Neural cell (in vitro differentiated cells): ENCODE results near the gene RALGPS1. TPM values are rescaled to one million over a fixed set of nuclear protein-coding genes. Genes with fewer than 3 reads are reported as not detected.

ENCODE experiments used
- H2AFZ ChIP-seq: fragments of 200-600, 300-800 bp; sonication (generic), shearing (Covaris generic); 2 replicates; pipeline ENCODE4 v1.6.0; 2014; ENCODE audit warnings: low read depth, mild to moderate bottlenecking, antibody characterized with exemption, low read length, moderate library complexity
- H3F3A ChIP-seq: fragments of 200-600 bp; shearing (Covaris generic); 2 replicates; pipeline ENCODE4 v1.6.1; 2016; ENCODE audit warnings: mild to moderate bottlenecking, moderate library complexity, mixed read lengths, antibody characterized with exemption, low read length; ENCODE audit not compliant: insufficient read depth, poor library complexity, severe bottlenecking
- H3K27ac ChIP-seq: fragments of 200-600, 300-800 bp; sonication (generic), shearing (Covaris generic); 2 replicates; pipeline ENCODE4 v1.5.1; 2014; ENCODE audit warnings: mild to moderate bottlenecking, low read length, moderate library complexity
- H3K27me3 ChIP-seq: fragments of 300-800, 200-600 bp; sonication (generic), shearing (Covaris generic); 2 replicates; pipeline ENCODE4 v1.6.0; 2014; ENCODE audit warnings: mild to moderate bottlenecking, low read depth, low read length, moderate library complexity; ENCODE audit not compliant: insufficient read depth
- H3K36me3 ChIP-seq: fragments of 300-800, 200-600 bp; sonication (generic), shearing (Covaris generic); 2 replicates; pipeline ENCODE4 v1.5.1; 2014; ENCODE audit warnings: mild to moderate bottlenecking, antibody characterized with exemption, low read length, moderate library complexity; ENCODE audit not compliant: insufficient read depth
- H3K4me2 ChIP-seq: fragments of 300-800, 200-600 bp; sonication (generic), shearing (Covaris generic); 2 replicates; pipeline ENCODE4 v1.6.0; 2014; ENCODE audit warnings: mild to moderate bottlenecking, low read length
- H3K4me3 ChIP-seq: fragments of 300-800, 200-600 bp; sonication (generic), shearing (Covaris generic); 2 replicates; pipeline ENCODE4 v1.5.1; 2014; ENCODE audit warnings: mild to moderate bottlenecking, low read length, moderate library complexity
- H3K79me2 ChIP-seq: fragments of 200-600 bp; shearing (Covaris generic); replicated peaks from 2 replicates; pipeline ENCODE4 v1.6.0; 2014; ENCODE audit warnings: mild to moderate bottlenecking, low read length, moderate library complexity; ENCODE audit not compliant: insufficient read depth
- H3K9ac ChIP-seq: fragments of 300-800, 200-600 bp; sonication (generic), shearing (Covaris generic); 2 replicates; pipeline ENCODE4 v1.6.1; 2016; ENCODE audit warnings: mild to moderate bottlenecking, low read length, mixed read lengths
- H3K9me2 ChIP-seq: fragments of 200-600 bp; shearing (Covaris generic); 2 replicates; pipeline ENCODE4 v1.6.1; 2016; ENCODE audit warnings: mild to moderate bottlenecking, low read length, mixed read lengths; ENCODE audit not compliant: insufficient read depth
- H3K9me3 ChIP-seq: fragments of 200-600, 300-800 bp; sonication (generic), shearing (Covaris generic); 2 replicates; pipeline ENCODE4 v1.6.1; 2016; ENCODE audit warnings: mild to moderate bottlenecking, mixed run types, low read length, moderate library complexity, mixed read lengths
- H4K20me1 ChIP-seq: fragments of 200-600 bp; shearing (Covaris generic); 2 replicates; pipeline ENCODE4 v1.6.1; 2016; ENCODE audit warnings: mild to moderate bottlenecking, mixed run types; ENCODE audit not compliant: insufficient read depth
- EP300 ChIP-seq: fragments of 450-650 bp; conservative IDR thresholded peaks from 2 replicates; pipeline ENCODE4 v1.6.1; 2014; ENCODE audit warnings: antibody characterized with exemption, mild to moderate bottlenecking, moderate library complexity; ENCODE audit not compliant: poor library complexity, severe bottlenecking
- EZH2 ChIP-seq: fragments of 200-600, 300-800 bp; shearing (Covaris generic), sonication (generic); IDR thresholded peaks from 2 replicates; pipeline ENCODE4 v1.6.1; 2014; ENCODE audit warnings: antibody characterized with exemption, low read length, borderline replicate concordance, mild to moderate bottlenecking; ENCODE audit not compliant: insufficient read depth, poor library complexity, severe bottlenecking
- MXI1 ChIP-seq: fragments of 450-650 bp; conservative IDR thresholded peaks from 2 replicates; pipeline ENCODE4 v1.6.1; 2014; ENCODE audit warnings: antibody characterized with exemption, mild to moderate bottlenecking; ENCODE audit not compliant: poor library complexity, severe bottlenecking
- POLR2AphosphoS5 ChIP-seq: IDR thresholded peaks from 2 replicates; pipeline ENCODE4 v1.6.1; 2012
- RAD21 ChIP-seq: fragments of 450-650 bp; conservative IDR thresholded peaks from 2 replicates; pipeline ENCODE4 v1.6.1; 2014; ENCODE audit warnings: antibody characterized with exemption, mild to moderate bottlenecking, moderate library complexity
- SMC3 ChIP-seq: fragments of 450-650 bp; conservative IDR thresholded peaks from 2 replicates; pipeline ENCODE4 v1.6.1; 2014; ENCODE audit warnings: antibody characterized with exemption, mild to moderate bottlenecking, moderate library complexity; ENCODE audit not compliant: poor library complexity
- TAF1 ChIP-seq: IDR thresholded peaks from 2 replicates; pipeline ENCODE4 v1.6.1; 2012; ENCODE audit warnings: low read depth
- polyA plus RNA-seq: library from polyadenylated mRNA; depleted of rRNA; stranded (reverse); fragments of >200 nt; gene quantifications from 2 replicates; pipeline ENCODE4 v1.2.3, GENCODE V29; 2014
- TF ChIP-seq, protein P1 (sequence below): fragments of 450-650 bp; IDR thresholded peaks from 2 replicates; pipeline ENCODE4 v1.5.1; 2014; ENCODE audit warnings: antibody characterized with exemption, mild to moderate bottlenecking, moderate library complexity; ENCODE audit not compliant: poor library complexity, severe bottlenecking
- TF ChIP-seq, protein P2 (sequence below): IDR thresholded peaks from 2 replicates; pipeline ENCODE4 v1.6.1; 2012; ENCODE audit warnings: borderline replicate concordance

Gene RALGPS1
- polyA plus RNA-seq, 1 donor from 2014 or later, result 37.1 TPM

DNA sequence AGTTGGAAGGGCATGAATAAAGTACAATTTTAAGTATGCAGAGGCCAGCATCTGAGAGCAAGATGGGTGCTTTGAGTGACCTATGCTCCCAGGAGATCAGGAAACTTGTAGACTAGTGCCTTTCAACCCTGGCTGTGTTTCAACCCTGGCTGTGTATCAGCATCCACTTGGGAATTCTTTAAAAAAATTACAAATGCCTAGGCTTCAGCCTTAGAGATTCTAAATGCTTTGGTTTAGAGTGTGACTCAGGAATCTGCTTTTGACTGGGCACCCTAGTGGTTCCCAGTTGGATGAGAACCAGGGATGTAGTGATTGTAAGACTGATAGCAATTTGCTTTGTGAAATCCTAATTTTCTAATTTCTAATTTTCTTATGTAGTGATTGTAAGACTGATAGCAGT, 65.6 kb downstream of the RALGPS1 start:
- peaks cover 17% of the 10 kb centered on the region for H3K36me3 ChIP-seq
- H3K9me2 ChIP-seq, result no peaks in the 10 kb centered on the region
- H3K79me2 ChIP-seq, result no peaks in the 10 kb centered on the region
- TF ChIP-seq, protein P1, sequence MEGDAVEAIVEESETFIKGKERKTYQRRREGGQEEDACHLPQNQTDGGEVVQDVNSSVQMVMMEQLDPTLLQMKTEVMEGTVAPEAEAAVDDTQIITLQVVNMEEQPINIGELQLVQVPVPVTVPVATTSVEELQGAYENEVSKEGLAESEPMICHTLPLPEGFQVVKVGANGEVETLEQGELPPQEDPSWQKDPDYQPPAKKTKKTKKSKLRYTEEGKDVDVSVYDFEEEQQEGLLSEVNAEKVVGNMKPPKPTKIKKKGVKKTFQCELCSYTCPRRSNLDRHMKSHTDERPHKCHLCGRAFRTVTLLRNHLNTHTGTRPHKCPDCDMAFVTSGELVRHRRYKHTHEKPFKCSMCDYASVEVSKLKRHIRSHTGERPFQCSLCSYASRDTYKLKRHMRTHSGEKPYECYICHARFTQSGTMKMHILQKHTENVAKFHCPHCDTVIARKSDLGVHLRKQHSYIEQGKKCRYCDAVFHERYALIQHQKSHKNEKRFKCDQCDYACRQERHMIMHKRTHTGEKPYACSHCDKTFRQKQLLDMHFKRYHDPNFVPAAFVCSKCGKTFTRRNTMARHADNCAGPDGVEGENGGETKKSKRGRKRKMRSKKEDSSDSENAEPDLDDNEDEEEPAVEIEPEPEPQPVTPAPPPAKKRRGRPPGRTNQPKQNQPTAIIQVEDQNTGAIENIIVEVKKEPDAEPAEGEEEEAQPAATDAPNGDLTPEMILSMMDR, result no peak
- TF ChIP-seq POLR2AphosphoS5 (no peak), EZH2 (no peak), TAF1 (no peak), EP300 (no peak), RAD21 (no peak)
- H3K9ac ChIP-seq, result no peak overlapping the region
- no peak overlapping the region for H2AFZ ChIP-seq
- no peaks in the 10 kb centered on the region for H3F3A ChIP-seq
- H3K4me2 ChIP-seq, result no peak overlapping the region
- no peak overlapping the region for H3K27ac ChIP-seq
- no peaks in the 10 kb centered on the region for H3K9me3 ChIP-seq
- H4K20me1 ChIP-seq, result no peaks in the 10 kb centered on the region
- H3K4me3 ChIP-seq, result no peak overlapping the region
- H3K27me3 ChIP-seq, result no peaks in the 10 kb centered on the region

DNA sequence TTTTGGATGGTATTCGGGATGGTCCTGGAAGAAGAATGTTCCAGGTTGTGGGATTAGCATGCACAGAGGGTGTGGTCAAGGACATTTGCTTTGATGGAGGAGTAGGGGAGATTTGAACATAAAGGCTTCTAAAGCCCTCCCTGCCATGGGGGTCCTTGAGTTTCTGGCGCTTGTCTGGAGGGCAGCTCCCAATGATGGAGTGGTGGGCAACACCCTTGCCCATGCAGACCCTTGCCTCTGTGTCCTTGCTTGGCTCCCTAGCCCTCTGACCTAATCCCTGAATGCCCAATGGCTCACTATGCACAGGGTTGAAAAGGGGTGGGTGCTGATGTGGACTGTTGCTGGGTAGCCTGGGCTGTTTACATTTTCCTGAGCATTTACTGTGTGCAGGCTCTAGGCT, 66.6 kb downstream of the RALGPS1 start:
- TF ChIP-seq POLR2AphosphoS5, result no peak
- no peak for TF ChIP-seq EZH2
- no peak overlapping the region for H2AFZ ChIP-seq
- no peaks in the 10 kb centered on the region for H3K27me3 ChIP-seq
- H3K4me2 ChIP-seq, result no peak overlapping the region
- no peaks in the 10 kb centered on the region for H3K79me2 ChIP-seq
- no peak overlapping the region for H3K4me3 ChIP-seq
- no peaks in the 10 kb centered on the region for H4K20me1 ChIP-seq
- no peaks in the 10 kb centered on the region for H3F3A ChIP-seq
- H3K9me3 ChIP-seq, result no peaks in the 10 kb centered on the region
- no peak overlapping the region for H3K9ac ChIP-seq
- no peaks in the 10 kb centered on the region for H3K9me2 ChIP-seq
- H3K36me3 ChIP-seq, result peaks cover 17% of the 10 kb centered on the region
- H3K27ac ChIP-seq, result no peak overlapping the region

DNA sequence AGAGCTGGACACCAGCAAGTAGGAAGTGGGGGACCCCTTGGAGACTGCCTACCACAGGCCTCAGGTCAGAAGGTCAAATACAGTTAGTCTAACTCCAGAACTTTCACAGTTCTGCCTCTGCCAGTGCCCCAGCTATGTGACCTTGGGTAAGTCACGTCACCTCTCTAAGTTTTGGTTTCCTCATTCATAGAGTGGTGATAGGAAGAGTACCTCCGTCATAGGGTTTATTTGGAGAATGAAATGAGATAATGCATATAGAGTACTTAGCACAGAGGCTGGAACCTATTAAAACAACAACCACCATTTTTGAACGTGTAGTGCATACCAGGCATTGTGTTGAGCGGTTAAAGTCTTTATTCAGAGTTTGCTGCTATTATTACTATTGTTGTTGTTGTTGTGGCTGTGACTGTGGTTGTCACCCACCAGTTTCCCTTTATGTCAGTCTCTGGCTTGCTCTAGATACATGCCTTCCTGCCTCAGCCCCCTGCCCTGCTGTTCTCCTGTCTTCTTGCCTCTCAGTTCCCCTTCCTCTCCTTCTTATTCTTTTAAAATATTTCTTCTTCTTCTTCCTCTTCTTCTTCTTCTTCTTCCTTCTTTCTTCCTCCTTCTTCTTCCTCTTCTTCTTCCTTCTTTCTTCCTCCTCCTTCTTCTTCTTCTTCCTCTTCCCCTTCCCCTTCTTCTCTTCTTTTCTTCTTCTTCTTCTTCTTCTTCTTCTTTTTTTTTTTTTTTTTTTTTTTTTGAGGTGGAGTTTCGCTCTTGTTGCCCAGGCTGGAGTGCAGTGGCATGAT, 67.8 kb downstream of the RALGPS1 start:
- Histone ChIP-seq H3F3A (no peaks in the 10 kb centered on the region), H3K4me3 (no peak overlapping the region), H3K4me2 (no peak overlapping the region), H3K27ac (no peak overlapping the region), H3K79me2 (no peaks in the 10 kb centered on the region), H4K20me1 (no peaks in the 10 kb centered on the region), H3K9ac (no peak overlapping the region), H3K9me3 (no peaks in the 10 kb centered on the region), H3K9me2 (no peaks in the 10 kb centered on the region), H3K36me3 (peaks cover 10% of the 10 kb centered on the region), H2AFZ (no peak overlapping the region), H3K27me3 (no peaks in the 10 kb centered on the region)
- no peak for TF ChIP-seq TAF1
- TF ChIP-seq EP300, result no peak
- no peak for TF ChIP-seq MXI1
- TF ChIP-seq, protein P1, result no peak
- TF ChIP-seq, protein P2, sequence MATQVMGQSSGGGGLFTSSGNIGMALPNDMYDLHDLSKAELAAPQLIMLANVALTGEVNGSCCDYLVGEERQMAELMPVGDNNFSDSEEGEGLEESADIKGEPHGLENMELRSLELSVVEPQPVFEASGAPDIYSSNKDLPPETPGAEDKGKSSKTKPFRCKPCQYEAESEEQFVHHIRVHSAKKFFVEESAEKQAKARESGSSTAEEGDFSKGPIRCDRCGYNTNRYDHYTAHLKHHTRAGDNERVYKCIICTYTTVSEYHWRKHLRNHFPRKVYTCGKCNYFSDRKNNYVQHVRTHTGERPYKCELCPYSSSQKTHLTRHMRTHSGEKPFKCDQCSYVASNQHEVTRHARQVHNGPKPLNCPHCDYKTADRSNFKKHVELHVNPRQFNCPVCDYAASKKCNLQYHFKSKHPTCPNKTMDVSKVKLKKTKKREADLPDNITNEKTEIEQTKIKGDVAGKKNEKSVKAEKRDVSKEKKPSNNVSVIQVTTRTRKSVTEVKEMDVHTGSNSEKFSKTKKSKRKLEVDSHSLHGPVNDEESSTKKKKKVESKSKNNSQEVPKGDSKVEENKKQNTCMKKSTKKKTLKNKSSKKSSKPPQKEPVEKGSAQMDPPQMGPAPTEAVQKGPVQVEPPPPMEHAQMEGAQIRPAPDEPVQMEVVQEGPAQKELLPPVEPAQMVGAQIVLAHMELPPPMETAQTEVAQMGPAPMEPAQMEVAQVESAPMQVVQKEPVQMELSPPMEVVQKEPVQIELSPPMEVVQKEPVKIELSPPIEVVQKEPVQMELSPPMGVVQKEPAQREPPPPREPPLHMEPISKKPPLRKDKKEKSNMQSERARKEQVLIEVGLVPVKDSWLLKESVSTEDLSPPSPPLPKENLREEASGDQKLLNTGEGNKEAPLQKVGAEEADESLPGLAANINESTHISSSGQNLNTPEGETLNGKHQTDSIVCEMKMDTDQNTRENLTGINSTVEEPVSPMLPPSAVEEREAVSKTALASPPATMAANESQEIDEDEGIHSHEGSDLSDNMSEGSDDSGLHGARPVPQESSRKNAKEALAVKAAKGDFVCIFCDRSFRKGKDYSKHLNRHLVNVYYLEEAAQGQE, result no peak
- TF ChIP-seq POLR2AphosphoS5, result no peak
- no peak for TF ChIP-seq SMC3
- TF ChIP-seq RAD21, result no peak
- TF ChIP-seq EZH2, result no peak
